H1 (cell line): ENCODE data around the gene DRC1.

Experiments used
- CBX8 ChIP-seq: fragments of 300-800, 300-1000 bp; sonication (generic); IDR thresholded peaks from 2 replicates; pipeline ENCODE4 v1.7.1; 2016; ENCODE audit warnings: low read depth, low read length, borderline replicate concordance
- CEBPB ChIP-seq: IDR thresholded peaks from 2 replicates; pipeline ENCODE4 v1.6.1; 2012; ENCODE audit warnings: low read depth, low read length
- MAFK ChIP-seq: IDR thresholded peaks from 2 replicates; pipeline ENCODE4 v1.6.1; 2012; ENCODE audit warnings: low read depth, mild to moderate bottlenecking, improper control_type of control experiment, low read length
- TF ChIP-seq, protein P1 (sequence below), 3 experiments: IDR thresholded peaks; 1 replicate in 2 of 3; 2 replicates in 1 of 3; pipeline versions ENCODE4 v1.5.1 to v1.6.1; 2011; ENCODE audit warnings: low read length in 3 of 3, mild to moderate bottlenecking in 3 of 3, inconsistent platforms in 2 of 3, low read depth in 1 of 3, moderate library complexity in 1 of 3; ENCODE audit not compliant: insufficient read depth in 1 of 3; ENCODE audit errors: control extremely low read depth in 1 of 3

DNA sequence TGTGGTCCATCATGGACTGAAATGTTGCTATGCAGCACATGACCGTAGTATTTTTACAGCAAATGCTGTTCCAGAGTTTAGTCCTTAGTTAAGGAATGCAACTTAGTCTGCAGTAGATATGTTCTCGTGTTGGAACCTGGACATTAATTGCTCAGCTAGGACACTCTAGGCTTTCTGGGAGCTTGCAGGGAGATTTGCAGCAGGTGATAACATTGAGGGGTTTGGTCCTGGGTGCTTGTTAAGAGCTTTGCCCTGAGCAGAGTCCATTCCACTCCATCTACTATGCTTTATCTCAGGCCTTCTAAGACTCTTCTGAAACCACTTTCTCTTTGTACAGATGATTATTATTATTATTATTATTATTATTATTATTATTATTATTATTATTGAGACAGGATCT lies 27.1 kb downstream of the DRC1 start:
- TF ChIP-seq MAFK = no peak
- TF ChIP-seq, protein P1, sequence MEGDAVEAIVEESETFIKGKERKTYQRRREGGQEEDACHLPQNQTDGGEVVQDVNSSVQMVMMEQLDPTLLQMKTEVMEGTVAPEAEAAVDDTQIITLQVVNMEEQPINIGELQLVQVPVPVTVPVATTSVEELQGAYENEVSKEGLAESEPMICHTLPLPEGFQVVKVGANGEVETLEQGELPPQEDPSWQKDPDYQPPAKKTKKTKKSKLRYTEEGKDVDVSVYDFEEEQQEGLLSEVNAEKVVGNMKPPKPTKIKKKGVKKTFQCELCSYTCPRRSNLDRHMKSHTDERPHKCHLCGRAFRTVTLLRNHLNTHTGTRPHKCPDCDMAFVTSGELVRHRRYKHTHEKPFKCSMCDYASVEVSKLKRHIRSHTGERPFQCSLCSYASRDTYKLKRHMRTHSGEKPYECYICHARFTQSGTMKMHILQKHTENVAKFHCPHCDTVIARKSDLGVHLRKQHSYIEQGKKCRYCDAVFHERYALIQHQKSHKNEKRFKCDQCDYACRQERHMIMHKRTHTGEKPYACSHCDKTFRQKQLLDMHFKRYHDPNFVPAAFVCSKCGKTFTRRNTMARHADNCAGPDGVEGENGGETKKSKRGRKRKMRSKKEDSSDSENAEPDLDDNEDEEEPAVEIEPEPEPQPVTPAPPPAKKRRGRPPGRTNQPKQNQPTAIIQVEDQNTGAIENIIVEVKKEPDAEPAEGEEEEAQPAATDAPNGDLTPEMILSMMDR (IDR thresholded peaks at IDR 0.05; ENCODE audit: control extremely low read depth in 1 of 3, insufficient read depth in 1 of 3, low read depth in 1 of 3, low read length in 3 of 3) = no peak
- TF ChIP-seq CEBPB = no peak
- no peak for TF ChIP-seq CBX8
